Endometrial microvascular endothelial cells (primary cell): Measurements from ENCODE around the gene ABHD8. TPM values are rescaled to one million over a fixed set of nuclear protein-coding genes. Genes with fewer than 3 reads are reported as not detected.

Experiments
- in situ Hi-C: cut with HindIII; loops from 2 replicates; pipeline ENCODE4 v1.10.0; 2017; ENCODE audit warnings: low sequenced_read_pairs, low pct_unique_long_range_greater_than_20kb; ENCODE audit errors: inconsistent ontology term
- total RNA-seq: library from RNA; depleted of rRNA; stranded (reverse); fragments of >200 nt; gene quantifications from one replicate; pipeline ENCODE4 v1.2.3, GENCODE V29; 2015; ENCODE audit errors: inconsistent ontology term

Gene ABHD8
- total RNA-seq, 1 donor from 2014 or later = 6.6 TPM

- in situ Hi-C loops = no loop called here
Observed at GRCh38 chr19:17334414-17335409, 31.5 kb upstream of the ABHD8 start, which contains the start of gene ANO8. Gene ANO8 (minus strand): TSS chr19:17334855. CDS start chr19:17334670, 185 bp downstream.

GRCh38 chr19:17333611-17334413, 30.6 kb upstream of the ABHD8 start:
- in situ Hi-C loops = no loop called here

GRCh38 chr19:17332677-17333581, 29.7 kb upstream of the ABHD8 start:
- in situ Hi-C loops = no loop called here

- in situ Hi-C loops = no loop called here
Observed at GRCh38 chr19:17332360-17332676, 29.1 kb upstream of the ABHD8 start.

GRCh38 chr19:17331045-17331558, 27.9 kb upstream of the ABHD8 start:
- in situ Hi-C loops = no loop called here

GRCh38 chr19:17330262-17331044, 27.2 kb upstream of the ABHD8 start:
- in situ Hi-C loops = no loop called here

- in situ Hi-C loops = no loop called here
Observed at GRCh38 chr19:17329366-17330261, 26.4 kb upstream of the ABHD8 start.

- in situ Hi-C loops = no loop called here
Observed at GRCh38 chr19:17328517-17329365, 25.5 kb upstream of the ABHD8 start.

- in situ Hi-C loops = no loop called here
Observed at GRCh38 chr19:17327654-17328516, 24.7 kb upstream of the ABHD8 start.

GRCh38 chr19:17327068-17327653, 23.9 kb upstream of the ABHD8 start:
- in situ Hi-C loops = no loop called here

GRCh38 chr19:17326595-17326966, 23.4 kb upstream of the ABHD8 start:
- in situ Hi-C loops = no loop called here

GRCh38 chr19:17325881-17326594, 22.8 kb upstream of the ABHD8 start:
- in situ Hi-C loops = no loop called here

- in situ Hi-C loops = no loop called here
Observed at GRCh38 chr19:17325133-17325532, 21.9 kb upstream of the ABHD8 start.

- in situ Hi-C loops = no loop called here
Observed at GRCh38 chr19:17324357-17325114, 21.3 kb upstream of the ABHD8 start.
